WTC11 (cell line): ENCODE measurements around the gene DCAF11. TPM values are rescaled to one million over a fixed set of nuclear protein-coding genes. Genes with fewer than 3 reads are reported as not detected.

Source experiments
- AR ChIP-seq: fragments of 250-450 bp; sonication (Bioruptor Pico); IDR thresholded peaks from 2 replicates; pipeline ENCODE4 v1.9.0; 2021; ENCODE audit warnings: mild to moderate bottlenecking
- CREB1 ChIP-seq: sonication (generic); formaldehyde crosslinking; IDR thresholded peaks from 2 replicates; pipeline ENCODE4 v1.8.0; 2023; ENCODE audit warnings: mild to moderate bottlenecking, missing genetic modification reagents
- E2F1 ChIP-seq: sonication (generic); formaldehyde crosslinking; IDR thresholded peaks from 2 replicates; pipeline ENCODE4 v1.8.0; 2022; ENCODE audit warnings: mild to moderate bottlenecking, missing genetic modification reagents
- E2F4 ChIP-seq: sonication (generic); formaldehyde crosslinking; IDR thresholded peaks from 2 replicates; pipeline ENCODE4 v1.8.1; 2022; ENCODE audit warnings: low read depth, mild to moderate bottlenecking, moderate library complexity, missing genetic modification reagents, borderline replicate concordance
- ETV6 ChIP-seq: sonication (generic); formaldehyde crosslinking; IDR thresholded peaks from 2 replicates; pipeline ENCODE4 v1.8.1; 2022; ENCODE audit warnings: mild to moderate bottlenecking, missing genetic modification reagents
- GRHL2 ChIP-seq: fragments of 250-450 bp; sonication (Bioruptor Pico); IDR thresholded peaks from 2 replicates; pipeline ENCODE4 v1.8.0; 2022; ENCODE audit warnings: mild to moderate bottlenecking, moderate library complexity; ENCODE audit not compliant: insufficient replicate concordance, severe bottlenecking
- GTF2I ChIP-seq: fragments of 250-450 bp; sonication (Bioruptor Pico); conservative IDR thresholded peaks from 2 replicates; pipeline ENCODE4 v1.4.0; 2021; ENCODE audit warnings: mild to moderate bottlenecking
- JUN ChIP-seq: sonication (generic); formaldehyde crosslinking; IDR thresholded peaks from 2 replicates; pipeline ENCODE4 v1.8.0; 2023; ENCODE audit warnings: mild to moderate bottlenecking, missing genetic modification reagents
- MYBL2 ChIP-seq: sonication (generic); formaldehyde crosslinking; IDR thresholded peaks from 2 replicates; pipeline ENCODE4 v1.8.1; 2023; ENCODE audit warnings: mild to moderate bottlenecking, moderate library complexity, missing genetic modification reagents
- NFYB ChIP-seq: sonication (generic); formaldehyde crosslinking; conservative IDR thresholded peaks from 2 replicates; pipeline ENCODE4 v1.8.0; 2022; ENCODE audit warnings: low read depth, missing genetic modification reagents
- NR1H2 ChIP-seq: sonication (generic); formaldehyde crosslinking; IDR thresholded peaks from 2 replicates; pipeline ENCODE4 v1.9.0; 2021; ENCODE audit warnings: mild to moderate bottlenecking, moderate library complexity, missing genetic modification reagents
- SMAD3 ChIP-seq: sonication (generic); formaldehyde crosslinking; IDR thresholded peaks from 2 replicates; pipeline ENCODE4 v1.8.0; 2022; ENCODE audit warnings: missing genetic modification reagents, mild to moderate bottlenecking, borderline replicate concordance
- SOX15 ChIP-seq: fragments of 250-450 bp; sonication (Bioruptor Pico); IDR thresholded peaks from 2 replicates; pipeline ENCODE4 v1.9.0; 2021; ENCODE audit warnings: mild to moderate bottlenecking
- SP1 ChIP-seq: sonication (generic); formaldehyde crosslinking; conservative IDR thresholded peaks from 2 replicates; pipeline ENCODE4 v1.8.1; 2022; ENCODE audit warnings: missing genetic modification reagents
- STAT6 ChIP-seq: sonication (generic); formaldehyde crosslinking; conservative IDR thresholded peaks from 2 replicates; pipeline ENCODE4 v1.8.1; 2023; ENCODE audit warnings: mild to moderate bottlenecking, low read depth, missing genetic modification reagents, moderate library complexity
- TCF7 ChIP-seq: sonication (generic); formaldehyde crosslinking; IDR thresholded peaks from 2 replicates; pipeline ENCODE4 v1.8.0; 2022; ENCODE audit warnings: mild to moderate bottlenecking, low read depth, missing genetic modification reagents, moderate library complexity
- TEAD1 ChIP-seq: sonication (generic); formaldehyde crosslinking; IDR thresholded peaks from 2 replicates; pipeline ENCODE4 v1.8.0; 2022; ENCODE audit warnings: mild to moderate bottlenecking, missing genetic modification reagents
- ZNF138 ChIP-seq: sonication (generic); formaldehyde crosslinking; conservative IDR thresholded peaks from 2 replicates; pipeline ENCODE4 v1.8.1; 2022; ENCODE audit warnings: mild to moderate bottlenecking, moderate library complexity, missing genetic modification reagents
- total RNA-seq: library from RNA; stranded (reverse); gene quantifications from 3 replicates; pipeline ENCODE4 v1.2.3, GENCODE V29; 2021
- TF ChIP-seq, protein P1 (sequence below): sonication (generic); formaldehyde crosslinking; IDR thresholded peaks from 2 replicates; pipeline ENCODE4 v1.8.0; 2022; ENCODE audit warnings: mild to moderate bottlenecking, missing genetic modification reagents

The DCAF11 gene
- total RNA-seq, 1 experiment from 2014 or later = 73.6 TPM

- TF ChIP-seq AR (no peak), SOX15 (CRISPR knock-in tag) (no peak), STAT6 (CRISPR knock-in tag) (no peak), E2F1 (CRISPR knock-in tag) (no peak), SP1 (CRISPR knock-in tag) (peak; percentile 57; the same call in 1 of the 2 replicates), GRHL2 (no peak), NFYB (CRISPR knock-in tag) (peak; percentile 49; the same call in 1 of the 2 replicates), NR1H2 (no peak), MYBL2 (CRISPR knock-in tag) (no peak), ZNF138 (CRISPR knock-in tag) (no peak), TEAD1 (CRISPR knock-in tag) (peak; percentile 47; the same call in 1 of the 2 replicates), E2F4 (no peak), CREB1 (CRISPR knock-in tag) (no peak), ETV6 (CRISPR knock-in tag) (no peak), SMAD3 (CRISPR knock-in tag) (no peak), TCF7 (no peak), JUN (CRISPR knock-in tag) (0 out of 2 replicates have a peak, but pooled peaks have one; percentile 48), GTF2I (CRISPR knock-in tag) (no peak)
- TF ChIP-seq, protein P1, sequence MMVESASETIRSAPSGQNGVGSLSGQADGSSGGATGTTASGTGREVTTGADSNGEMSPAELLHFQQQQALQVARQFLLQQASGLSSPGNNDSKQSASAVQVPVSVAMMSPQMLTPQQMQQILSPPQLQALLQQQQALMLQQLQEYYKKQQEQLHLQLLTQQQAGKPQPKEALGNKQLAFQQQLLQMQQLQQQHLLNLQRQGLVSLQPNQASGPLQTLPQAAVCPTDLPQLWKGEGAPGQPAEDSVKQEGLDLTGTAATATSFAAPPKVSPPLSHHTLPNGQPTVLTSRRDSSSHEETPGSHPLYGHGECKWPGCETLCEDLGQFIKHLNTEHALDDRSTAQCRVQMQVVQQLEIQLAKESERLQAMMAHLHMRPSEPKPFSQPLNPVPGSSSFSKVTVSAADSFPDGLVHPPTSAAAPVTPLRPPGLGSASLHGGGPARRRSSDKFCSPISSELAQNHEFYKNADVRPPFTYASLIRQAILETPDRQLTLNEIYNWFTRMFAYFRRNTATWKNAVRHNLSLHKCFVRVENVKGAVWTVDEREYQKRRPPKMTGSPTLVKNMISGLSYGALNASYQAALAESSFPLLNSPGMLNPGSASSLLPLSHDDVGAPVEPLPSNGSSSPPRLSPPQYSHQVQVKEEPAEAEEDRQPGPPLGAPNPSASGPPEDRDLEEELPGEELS (CRISPR knock-in tag) = 0 out of 2 replicates have a peak, but pooled peaks have one; percentile 33
Measured at GRCh38 chr14:24146978-24147760, 32.6 kb downstream of the DCAF11 start, which contains the start of gene RNF31 (continued).
